Measurements from ENCODE around the gene VN1R5. TPM values are rescaled to one million over a fixed set of nuclear protein-coding genes. Genes with fewer than 3 reads are reported as not detected.
A peak's percentile ranks its signal among the peaks of the same experiment; 100 is the strongest.

The VN1R5 gene
- total RNA-seq, 6 experiments from 2014 or later = not detected

GRCh38 chr1:247303216-247303615, 47.3 kb downstream of the VN1R5 start:
- no peaks in the 10 kb centered on the region for H3K27me3 ChIP-seq
- no peak overlapping the region for H3K27ac ChIP-seq
- H3K4me1 ChIP-seq = no peaks in the 10 kb centered on the region
- no peak for TF ChIP-seq CTCF (IDR thresholded peaks at IDR 0.05)
- no peak for TF ChIP-seq POLR2A (IDR thresholded peaks at IDR 0.05)
- no peak overlapping the region for H3K4me3 ChIP-seq
- H3K9me3 ChIP-seq = no peaks in the 10 kb centered on the region
- H3K36me3 ChIP-seq = no peaks in the 10 kb centered on the region
- intact Hi-C loops (cut with DNase I) = no loop called here
- 59% methylated on average over 5 of the region's 5 CpGs for WGBS (ENCODE audit: insufficient coverage, low coverage, low lambda C conversion rate, missing lambda C conversion rate)
- DNase-seq (no peak), ATAC-seq (no peak)

DNA sequence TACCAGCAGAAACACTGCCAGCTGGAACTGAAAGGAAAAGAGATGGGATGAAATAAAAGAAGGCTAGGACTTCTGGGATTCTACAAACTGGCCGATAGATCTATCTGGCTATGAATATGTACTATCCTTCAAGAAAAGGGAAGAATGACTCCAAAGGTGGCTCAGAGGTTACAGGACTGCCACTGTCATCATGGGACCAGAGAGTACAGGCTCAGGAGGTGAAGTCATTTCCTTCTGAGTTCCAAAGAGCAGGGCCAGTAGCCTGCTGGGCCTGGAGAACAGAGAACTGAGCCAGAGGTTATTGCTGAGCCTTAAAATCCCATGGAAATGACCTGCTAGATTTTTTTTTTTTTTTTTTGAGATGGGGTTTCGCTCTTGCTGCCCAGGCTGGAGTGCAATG, 48.2 kb downstream of the VN1R5 start:
- WGBS (ENCODE audit: insufficient coverage, low coverage, low lambda C conversion rate, missing lambda C conversion rate) = 78% methylated on average over 1 of the region's 2 CpGs
- no peaks in the 10 kb centered on the region for H3K27me3 ChIP-seq
- H3K4me3 ChIP-seq = no peak overlapping the region
- TF ChIP-seq POLR2A (IDR thresholded peaks at IDR 0.05) (no peak), CTCF (IDR thresholded peaks at IDR 0.05) (no peak)
- no peak for DNase-seq
- no peaks in the 10 kb centered on the region for H3K36me3 ChIP-seq
- peak in 3 of 4 donors; percentile 49 to 77 (median 51) for ATAC-seq
- no peaks in the 10 kb centered on the region for H3K4me1 ChIP-seq
- H3K27ac ChIP-seq = no peak overlapping the region
- no peaks in the 10 kb centered on the region for H3K9me3 ChIP-seq
- intact Hi-C loops (cut with DNase I) = no loop called here

Small RNAs within 50 kb of the gene (small RNA-seq; reads per million reads assigned to genes)
- gene RF00019 = 0 reads per million in 2 experiments

Other genes starting within 250 kb of the VN1R5 start
- not detected for gene ZNF695, start 248.0 kb upstream of the VN1R5 start, total RNA-seq
- gene ZNF670, start 177.3 kb upstream of the VN1R5 start, total RNA-seq = 1 to 10 TPM in 5 of 6 experiments, under 1 TPM in 1; 0.79 to 2.7 (median 1.5) TPM
- 1 to 10 TPM in 5 of 6 experiments, under 1 TPM in 1; 0.90 to 2.6 (median 1.5) TPM for gene ZNF669, start 151.7 kb upstream of the VN1R5 start, total RNA-seq
- 10 to 100 TPM in 1 of 6 experiments, 1 to 10 TPM in 5; 5.4 to 13.8 (median 6.6) TPM for gene ZNF124, start 84.1 kb upstream of the VN1R5 start, total RNA-seq
- gene ZNF496, start 75.8 kb downstream of the VN1R5 start, total RNA-seq = 1 to 10 TPM; 3.7 to 5.8 (median 5.3) TPM
- 1 to 10 TPM in 2 of 6 experiments, under 1 TPM in 4; 0.11 to 2.0 (median 0.62) TPM for gene NLRP3, start 160.1 kb downstream of the VN1R5 start, total RNA-seq
- not detected for gene OR2B11, start 202.0 kb downstream of the VN1R5 start, total RNA-seq